Neural progenitor cell (in vitro differentiated cells): ENCODE measurements around the gene CLEC9A. TPM values are rescaled to one million over a fixed set of nuclear protein-coding genes. Genes with fewer than 3 reads are reported as not detected.

Experiments used
- DNase-seq: peaks from one replicate; pipeline ENCODE4 v3.0.0-alpha.2; 2016; ENCODE audit warnings: low spot score
- H2AFZ ChIP-seq: fragments of 200-600 bp; sonication (generic); replicated peaks from 2 replicates; pipeline ENCODE4 v1.6.1; 2016; ENCODE audit warnings: antibody characterized with exemption
- H3F3A ChIP-seq: fragments of 200-600 bp; sonication (generic); 2 replicates; pipeline ENCODE4 v1.6.1; 2016; ENCODE audit warnings: antibody characterized with exemption, low read depth
- H3K27ac ChIP-seq: fragments of 200-600 bp; sonication (generic); 2 replicates; pipeline ENCODE4 v1.5.1; 2016; ENCODE audit warnings: mild to moderate bottlenecking
- H3K27me3 ChIP-seq: fragments of 200-600 bp; sonication (generic); 2 replicates; pipeline ENCODE4 v1.6.1; 2016; ENCODE audit warnings: mild to moderate bottlenecking, moderate library complexity
- H3K36me3 ChIP-seq: fragments of 200-600 bp; sonication (generic); 2 replicates; pipeline ENCODE4 v1.5.1; 2016
- H3K4me1 ChIP-seq: fragments of 200-600 bp; sonication (generic); 2 replicates; pipeline ENCODE4 v1.6.1; 2016; ENCODE audit warnings: mixed run types
- H3K4me2 ChIP-seq: fragments of 200-600 bp; sonication (generic); 2 replicates; pipeline ENCODE4 v1.6.1; 2016
- H3K4me3 ChIP-seq: fragments of 200-600 bp; sonication (generic); 2 replicates; pipeline ENCODE4 v1.5.1; 2016
- H3K79me2 ChIP-seq: fragments of 200-600 bp; sonication (generic); 2 replicates; pipeline ENCODE4 v1.6.1; 2016; ENCODE audit warnings: low read depth
- H3K9ac ChIP-seq: fragments of 200-600 bp; sonication (generic); 2 replicates; pipeline ENCODE4 v1.6.1; 2016
- H3K9me3 ChIP-seq: fragments of 200-600 bp; sonication (generic); 2 replicates; pipeline ENCODE4 v1.5.1; 2016; ENCODE audit warnings: low read depth
- H4K20me1 ChIP-seq: fragments of 200-600 bp; sonication (generic); 2 replicates; pipeline ENCODE4 v1.6.1; 2016; ENCODE audit warnings: low read depth
- H3K27ac Mint-ChIP-seq: 3 replicates; pipeline ENCODE4 v1.8.0; 2021; ENCODE audit warnings: mixed read lengths
- H3K27me3 Mint-ChIP-seq: 2 replicates; pipeline ENCODE4 v1.8.0; 2022; ENCODE audit warnings: low read depth, mild to moderate bottlenecking, inconsistent platforms, moderate library complexity, mixed read lengths; ENCODE audit not compliant: insufficient read depth
- H3K36me3 Mint-ChIP-seq: 3 replicates; pipeline ENCODE4 v1.8.0; 2021; ENCODE audit warnings: mixed read lengths
- H3K4me1 Mint-ChIP-seq: 3 replicates; pipeline ENCODE4 v1.8.0; 2021; ENCODE audit warnings: mixed read lengths
- H3K4me3 Mint-ChIP-seq: 3 replicates; pipeline ENCODE4 v1.8.0; 2021; ENCODE audit warnings: mild to moderate bottlenecking, moderate library complexity, mixed read lengths
- H3K9me3 Mint-ChIP-seq: 3 replicates; pipeline ENCODE4 v1.8.0; 2020; ENCODE audit warnings: mixed read lengths
- CTCF ChIP-seq: fragments of 200-600 bp; sonication (generic); IDR thresholded peaks from 2 replicates; pipeline ENCODE4 v1.5.1; 2017; ENCODE audit warnings: antibody characterized with exemption, mild to moderate bottlenecking
- EZH2 ChIP-seq: fragments of 200-600 bp; sonication (generic); IDR thresholded peaks from 2 replicates; pipeline ENCODE4 v1.6.1; 2017; ENCODE audit warnings: antibody characterized with exemption, mild to moderate bottlenecking, moderate library complexity
- EZH2phosphoT487 ChIP-seq: fragments of 200-600 bp; sonication (generic); IDR thresholded peaks from 2 replicates; pipeline ENCODE4 v1.6.1; 2017; ENCODE audit warnings: antibody characterized with exemption
- total RNA-seq: library from RNA; depleted of rRNA; stranded (reverse); fragments of >200 nt; gene quantifications from 2 replicates; pipeline ENCODE4 v1.2.3, GENCODE V29; 2015; ENCODE audit warnings: low replicate concordance

The CLEC9A gene
- not detected in 2 replicates for total RNA-seq

- H3K9me3 ChIP-seq, result no peaks in the 10 kb centered on the region
- H3K27ac ChIP-seq, result no peak within 1 kb of the TSS
- H3K79me2 ChIP-seq, result no peaks in the 10 kb centered on the region
Measured at GRCh38 chr12:10030446-10030845, at the start of gene CLEC9A. CLEC9A (plus strand) TSS chr12:10030682; CDS start chr12:10052688, 22,006 bp downstream.

GRCh38 chr12:9991876-9992275 is 38.6 kb upstream of the CLEC9A start:
- no peak overlapping the region for H3K4me3 ChIP-seq
- no peaks in the 10 kb centered on the region for H3K27me3 ChIP-seq
- H3K9ac ChIP-seq, result no peak overlapping the region
- no peaks in the 10 kb centered on the region for H4K20me1 ChIP-seq
- Mint-ChIP-seq H3K9me3 (no peaks in the 10 kb centered on the region), H3K27ac (no peak overlapping the region), H3K27me3 (no peaks in the 10 kb centered on the region), H3K36me3 (no peaks in the 10 kb centered on the region), H3K4me1 (no peaks in the 10 kb centered on the region), H3K4me3 (no peak overlapping the region)
- H3K36me3 ChIP-seq, result no peaks in the 10 kb centered on the region
- no peak for TF ChIP-seq EZH2phosphoT487
- TF ChIP-seq CTCF, result no peak
- no peak for TF ChIP-seq EZH2
- H3K27ac ChIP-seq, result no peak overlapping the region
- H3K9me3 ChIP-seq, result no peaks in the 10 kb centered on the region
- H3K79me2 ChIP-seq, result no peaks in the 10 kb centered on the region
- no peaks in the 10 kb centered on the region for H3F3A ChIP-seq
- no peak overlapping the region for H2AFZ ChIP-seq
- H3K4me1 ChIP-seq, result no peaks in the 10 kb centered on the region
- DNase-seq, result no peak
- H3K4me2 ChIP-seq, result no peak overlapping the region

More at GRCh38 chr12:10030446-10030845, at the start of gene CLEC9A:
- Histone ChIP-seq H3K4me3 (no peak within 1 kb of the TSS), H3K9ac (no peak within 1 kb of the TSS), H4K20me1 (no peaks in the 10 kb centered on the region), H3K4me2 (no peak within 1 kb of the TSS), H3K36me3 (no peaks in the 10 kb centered on the region), H3K27me3 (no peaks in the 10 kb centered on the region), H2AFZ (no peak within 1 kb of the TSS), H3F3A (no peaks in the 10 kb centered on the region), H3K4me1 (no peaks in the 10 kb centered on the region)
- no peaks in the 10 kb centered on the region for H3K4me1 Mint-ChIP-seq
- H3K36me3 Mint-ChIP-seq, result no peaks in the 10 kb centered on the region
- no peak within 1 kb of the TSS for H3K27ac Mint-ChIP-seq
- peaks cover 4% of the 10 kb centered on the region for H3K27me3 Mint-ChIP-seq
- no peak for DNase-seq
- no peak for TF ChIP-seq EZH2phosphoT487
- no peak for TF ChIP-seq CTCF
- no peak for TF ChIP-seq EZH2
- no peak within 1 kb of the TSS for H3K4me3 Mint-ChIP-seq
- no peaks in the 10 kb centered on the region for H3K9me3 Mint-ChIP-seq

- no peak for DNase-seq
- no peaks in the 10 kb centered on the region for H3K27me3 Mint-ChIP-seq
- no peak overlapping the region for H3K27ac Mint-ChIP-seq
- Histone ChIP-seq H3K36me3 (no peaks in the 10 kb centered on the region), H3K4me2 (no peak overlapping the region), H3K27ac (no peak overlapping the region), H3K4me3 (no peak overlapping the region), H2AFZ (no peak overlapping the region), H3K79me2 (no peaks in the 10 kb centered on the region), H3F3A (no peaks in the 10 kb centered on the region), H3K27me3 (no peaks in the 10 kb centered on the region), H3K9ac (no peak overlapping the region), H3K9me3 (no peaks in the 10 kb centered on the region), H4K20me1 (no peaks in the 10 kb centered on the region), H3K4me1 (no peaks in the 10 kb centered on the region)
- no peaks in the 10 kb centered on the region for H3K4me1 Mint-ChIP-seq
- no peaks in the 10 kb centered on the region for H3K9me3 Mint-ChIP-seq
- H3K4me3 Mint-ChIP-seq, result no peak overlapping the region
- TF ChIP-seq EZH2phosphoT487 (no peak), CTCF (no peak), EZH2 (no peak)
- H3K36me3 Mint-ChIP-seq, result no peaks in the 10 kb centered on the region
Measured at GRCh38 chr12:9992296-9992695, 38.2 kb upstream of the CLEC9A start.
